ENCODE results near the gene NINL.
A peak's percentile ranks its signal among the peaks of the same experiment; 100 is the strongest.
"Not testable (repeated sequence)": the region's sequence is repeated elsewhere in the genome, so short reads cannot be mapped to it uniquely, and the experiment has no call there.

Gene NINL

GRCh38 chr20:25584905-25585704 lies at the start of gene NINL:
Gene NINL, minus strand, starts transcription at chr20:25585531. Its CDS starts 58,944 bp downstream, at chr20:25526587.
- DNase-seq (ENCODE audit: extremely low read depth in 1 of 2, low read depth in 1 of 2), result peak in 1 of 2 donors; percentile 15

- no peak for DNase-seq (ENCODE audit: extremely low read depth in 1 of 2, low read depth in 1 of 2)
Measured at GRCh38 chr20:25632940-25633790, 47.8 kb upstream of the NINL start.

GRCh38 chr20:25630615-25631014 lies 45.3 kb upstream of the NINL start:
- not testable (repeated sequence) for DNase-seq (ENCODE audit: extremely low read depth in 1 of 2, low read depth in 1 of 2)

GRCh38 chr20:25629816-25630499 lies 44.6 kb upstream of the NINL start:
- no peak for DNase-seq (ENCODE audit: extremely low read depth in 1 of 2, low read depth in 1 of 2)

- DNase-seq (ENCODE audit: extremely low read depth in 1 of 2, low read depth in 1 of 2), result no peak
Measured at GRCh38 chr20:25626779-25627178, 41.4 kb upstream of the NINL start.

- no peak for DNase-seq (ENCODE audit: extremely low read depth in 1 of 2, low read depth in 1 of 2)
Measured at GRCh38 chr20:25624500-25624939, 39.2 kb upstream of the NINL start.

GRCh38 chr20:25623736-25624499 lies 38.6 kb upstream of the NINL start, which contains the start of gene NANP:
Gene NANP, minus strand, starts transcription at chr20:25624014. Its CDS starts 66 bp downstream, at chr20:25623948.
- peak; percentile 47 to 66 for DNase-seq (ENCODE audit: extremely low read depth in 1 of 2, low read depth in 1 of 2)

GRCh38 chr20:25623225-25623735 lies 37.9 kb upstream of the NINL start:
- peak in 1 of 2 donors; percentile 18 for DNase-seq (ENCODE audit: extremely low read depth in 1 of 2, low read depth in 1 of 2)

- no peak for DNase-seq (ENCODE audit: extremely low read depth in 1 of 2, low read depth in 1 of 2)
Measured at GRCh38 chr20:25622450-25623224, 37.3 kb upstream of the NINL start.

- no peak for DNase-seq (ENCODE audit: extremely low read depth in 1 of 2, low read depth in 1 of 2)
Measured at GRCh38 chr20:25622049-25622448, 36.7 kb upstream of the NINL start.

- DNase-seq (ENCODE audit: extremely low read depth in 1 of 2, low read depth in 1 of 2), result no peak
Measured at GRCh38 chr20:25619514-25619913, 34.2 kb upstream of the NINL start.

- no peak for DNase-seq (ENCODE audit: extremely low read depth in 1 of 2, low read depth in 1 of 2)
Measured at GRCh38 chr20:25608774-25609173, 23.4 kb upstream of the NINL start.

GRCh38 chr20:25606094-25606695 lies 20.9 kb upstream of the NINL start:
- no peak for DNase-seq (ENCODE audit: extremely low read depth in 1 of 2, low read depth in 1 of 2)

GRCh38 chr20:25605148-25605547 lies 19.8 kb upstream of the NINL start:
- DNase-seq (ENCODE audit: extremely low read depth in 1 of 2, low read depth in 1 of 2), result no peak

- DNase-seq (ENCODE audit: extremely low read depth in 1 of 2, low read depth in 1 of 2), result no peak
Measured at GRCh38 chr20:25604611-25605010, 19.3 kb upstream of the NINL start.

GRCh38 chr20:25602914-25603309 lies 17.6 kb upstream of the NINL start:
- DNase-seq (ENCODE audit: extremely low read depth in 1 of 2, low read depth in 1 of 2), result not testable (repeated sequence)

GRCh38 chr20:25602191-25602913 lies 17.0 kb upstream of the NINL start:
- DNase-seq (ENCODE audit: extremely low read depth in 1 of 2, low read depth in 1 of 2), result not testable (repeated sequence)

- DNase-seq (ENCODE audit: extremely low read depth in 1 of 2, low read depth in 1 of 2), result no peak
Measured at GRCh38 chr20:25601659-25602058, 16.3 kb upstream of the NINL start.
